Measurements from ENCODE around the gene RTEL1.
"Not testable (repeated sequence)": the region's sequence is repeated elsewhere in the genome, so short reads cannot be mapped to it uniquely, and the experiment has no call there.

Gene RTEL1

GRCh38 chr20:63635431-63636141 lies 22.5 kb upstream of the RTEL1 start:
- TF ChIP-seq, protein P1, sequence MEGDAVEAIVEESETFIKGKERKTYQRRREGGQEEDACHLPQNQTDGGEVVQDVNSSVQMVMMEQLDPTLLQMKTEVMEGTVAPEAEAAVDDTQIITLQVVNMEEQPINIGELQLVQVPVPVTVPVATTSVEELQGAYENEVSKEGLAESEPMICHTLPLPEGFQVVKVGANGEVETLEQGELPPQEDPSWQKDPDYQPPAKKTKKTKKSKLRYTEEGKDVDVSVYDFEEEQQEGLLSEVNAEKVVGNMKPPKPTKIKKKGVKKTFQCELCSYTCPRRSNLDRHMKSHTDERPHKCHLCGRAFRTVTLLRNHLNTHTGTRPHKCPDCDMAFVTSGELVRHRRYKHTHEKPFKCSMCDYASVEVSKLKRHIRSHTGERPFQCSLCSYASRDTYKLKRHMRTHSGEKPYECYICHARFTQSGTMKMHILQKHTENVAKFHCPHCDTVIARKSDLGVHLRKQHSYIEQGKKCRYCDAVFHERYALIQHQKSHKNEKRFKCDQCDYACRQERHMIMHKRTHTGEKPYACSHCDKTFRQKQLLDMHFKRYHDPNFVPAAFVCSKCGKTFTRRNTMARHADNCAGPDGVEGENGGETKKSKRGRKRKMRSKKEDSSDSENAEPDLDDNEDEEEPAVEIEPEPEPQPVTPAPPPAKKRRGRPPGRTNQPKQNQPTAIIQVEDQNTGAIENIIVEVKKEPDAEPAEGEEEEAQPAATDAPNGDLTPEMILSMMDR (IDR thresholded peaks at IDR 0.05) = no peak
- no peaks in the 10 kb centered on the region for H3K27me3 ChIP-seq (ENCODE audit: control insufficient read depth, insufficient read depth, low read length)
- H3K9ac ChIP-seq = no peak overlapping the region
- H3K36me3 ChIP-seq (ENCODE audit: control insufficient read depth, insufficient read depth, low read length) = no peaks in the 10 kb centered on the region
- H3K27ac ChIP-seq = no peak overlapping the region
- no peaks in the 10 kb centered on the region for H3K9me3 ChIP-seq (ENCODE audit: control insufficient read depth, low read length)
- no peak overlapping the region for H3K4me3 ChIP-seq (ENCODE audit: low read depth, low read length)
- H3K4me2 ChIP-seq (ENCODE audit: low read length) = no peak overlapping the region
- peaks cover 6% of the 10 kb centered on the region for H3K4me1 ChIP-seq
- no peak overlapping the region for H2AFZ ChIP-seq
- no peaks in the 10 kb centered on the region for H3K79me2 ChIP-seq

- no peaks in the 10 kb centered on the region for H3K36me3 ChIP-seq (ENCODE audit: control insufficient read depth, insufficient read depth, low read length)
- no peaks in the 10 kb centered on the region for H3K27me3 ChIP-seq (ENCODE audit: control insufficient read depth, insufficient read depth, low read length)
- no peaks in the 10 kb centered on the region for H3K79me2 ChIP-seq
- H3K4me2 ChIP-seq (ENCODE audit: low read length) = no peak overlapping the region
- H3K9ac ChIP-seq = no peak overlapping the region
- no peak overlapping the region for H3K4me3 ChIP-seq (ENCODE audit: low read depth, low read length)
- H3K27ac ChIP-seq = no peak overlapping the region
- TF ChIP-seq, protein P1 (IDR thresholded peaks at IDR 0.05) = no peak
- no peak overlapping the region for H2AFZ ChIP-seq
- no peaks in the 10 kb centered on the region for H3K4me1 ChIP-seq
- no peaks in the 10 kb centered on the region for H3K9me3 ChIP-seq (ENCODE audit: control insufficient read depth, low read length)
Measured at GRCh38 chr20:63636752-63637628, 21.1 kb upstream of the RTEL1 start.

- H3K27ac ChIP-seq = peak overlapping the region; percentile 29
Measured at GRCh38 chr20:63639093-63639975, 18.8 kb upstream of the RTEL1 start.

GRCh38 chr20:63640086-63640485 lies 18.0 kb upstream of the RTEL1 start:
- Histone ChIP-seq H3K9me3 (ENCODE audit: control insufficient read depth, low read length) (no peaks in the 10 kb centered on the region), H3K4me2 (ENCODE audit: low read length) (no peak overlapping the region), H2AFZ (no peak overlapping the region), H3K4me3 (ENCODE audit: low read depth, low read length) (no peak overlapping the region), H3K36me3 (ENCODE audit: control insufficient read depth, insufficient read depth, low read length) (no peaks in the 10 kb centered on the region), H3K4me1 (peaks cover 8% of the 10 kb centered on the region), H3K79me2 (no peaks in the 10 kb centered on the region), H3K27me3 (ENCODE audit: control insufficient read depth, insufficient read depth, low read length) (no peaks in the 10 kb centered on the region), H3K9ac (no peak overlapping the region), H3K27ac (no peak overlapping the region)
- TF ChIP-seq, protein P1 (IDR thresholded peaks at IDR 0.05) = no peak

More at GRCh38 chr20:63639093-63639975, 18.8 kb upstream of the RTEL1 start:
- Histone ChIP-seq H3K79me2 (no peaks in the 10 kb centered on the region), H3K27me3 (ENCODE audit: control insufficient read depth, insufficient read depth, low read length) (no peaks in the 10 kb centered on the region), H3K36me3 (ENCODE audit: control insufficient read depth, insufficient read depth, low read length) (no peaks in the 10 kb centered on the region), H3K4me2 (ENCODE audit: low read length) (no peak overlapping the region), H3K4me1 (peaks cover 8% of the 10 kb centered on the region), H3K9me3 (ENCODE audit: control insufficient read depth, low read length) (no peaks in the 10 kb centered on the region), H3K4me3 (ENCODE audit: low read depth, low read length) (no peak overlapping the region), H2AFZ (no peak overlapping the region), H3K9ac (no peak overlapping the region)
- TF ChIP-seq, protein P1 (IDR thresholded peaks at IDR 0.05) = no peak

- not testable (repeated sequence) for H3K4me3 ChIP-seq (ENCODE audit: low read depth, low read length); H3K4me2 ChIP-seq (ENCODE audit: low read length); H2AFZ ChIP-seq; H3K4me1 ChIP-seq; H3K79me2 ChIP-seq; H3K9me3 ChIP-seq (ENCODE audit: control insufficient read depth, low read length); H3K9ac ChIP-seq; H3K36me3 ChIP-seq (ENCODE audit: control insufficient read depth, insufficient read depth, low read length); H3K27me3 ChIP-seq (ENCODE audit: control insufficient read depth, insufficient read depth, low read length); H3K27ac ChIP-seq
Measured at GRCh38 chr20:63640686-63641085, 17.4 kb upstream of the RTEL1 start.
